ENCODE data around the gene THNSL1.
"Not testable (repeated sequence)": the region's sequence is repeated elsewhere in the genome, so short reads cannot be mapped to it uniquely, and the experiment has no call there.

Gene THNSL1, protein sequence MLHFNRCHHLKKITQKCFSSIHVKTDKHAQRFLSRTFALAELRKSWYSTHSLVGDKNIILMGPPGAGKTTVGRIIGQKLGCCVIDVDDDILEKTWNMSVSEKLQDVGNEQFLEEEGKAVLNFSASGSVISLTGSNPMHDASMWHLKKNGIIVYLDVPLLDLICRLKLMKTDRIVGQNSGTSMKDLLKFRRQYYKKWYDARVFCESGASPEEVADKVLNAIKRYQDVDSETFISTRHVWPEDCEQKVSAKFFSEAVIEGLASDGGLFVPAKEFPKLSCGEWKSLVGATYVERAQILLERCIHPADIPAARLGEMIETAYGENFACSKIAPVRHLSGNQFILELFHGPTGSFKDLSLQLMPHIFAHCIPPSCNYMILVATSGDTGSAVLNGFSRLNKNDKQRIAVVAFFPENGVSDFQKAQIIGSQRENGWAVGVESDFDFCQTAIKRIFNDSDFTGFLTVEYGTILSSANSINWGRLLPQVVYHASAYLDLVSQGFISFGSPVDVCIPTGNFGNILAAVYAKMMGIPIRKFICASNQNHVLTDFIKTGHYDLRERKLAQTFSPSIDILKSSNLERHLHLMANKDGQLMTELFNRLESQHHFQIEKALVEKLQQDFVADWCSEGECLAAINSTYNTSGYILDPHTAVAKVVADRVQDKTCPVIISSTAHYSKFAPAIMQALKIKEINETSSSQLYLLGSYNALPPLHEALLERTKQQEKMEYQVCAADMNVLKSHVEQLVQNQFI

DNA sequence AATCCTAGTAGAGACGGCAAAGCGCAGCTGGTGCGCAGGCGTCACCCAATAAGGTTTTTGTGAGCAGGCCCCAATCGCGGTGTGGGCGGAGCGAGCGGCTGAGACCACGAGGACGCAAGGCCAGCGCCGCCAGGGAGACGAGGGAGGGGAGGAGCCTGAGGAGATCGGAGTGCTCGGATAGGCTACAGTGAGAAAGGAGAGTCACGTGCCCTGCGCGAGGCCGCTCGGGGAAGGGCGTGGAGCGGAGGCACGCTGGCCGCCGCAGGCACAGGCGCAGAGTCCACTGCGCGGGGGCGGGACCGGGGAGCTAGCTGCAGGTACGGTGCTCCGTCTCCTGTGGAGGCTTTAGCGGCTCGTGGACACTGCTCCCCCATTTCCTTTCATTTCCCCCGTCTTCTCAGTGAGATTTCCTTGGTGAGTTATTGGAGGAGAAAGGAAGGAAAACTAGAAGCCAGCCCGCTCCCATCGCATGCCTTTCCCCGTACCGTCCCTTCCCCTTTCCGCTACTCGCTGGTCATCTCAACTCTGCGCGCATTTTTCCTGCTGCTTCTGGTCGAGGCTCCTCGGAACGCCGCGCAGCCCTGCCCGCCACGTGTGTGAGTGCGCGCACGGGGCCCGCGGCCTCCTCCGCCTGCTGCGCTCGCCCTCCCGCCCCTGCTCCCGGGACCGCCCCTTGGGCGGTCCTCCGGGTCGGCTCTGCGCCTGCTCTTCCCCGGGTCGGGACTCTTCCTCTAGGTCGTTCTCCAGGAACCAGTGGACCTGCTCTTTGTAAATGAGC, at the start of gene THNSL1:
Gene THNSL1, plus strand, starts transcription at position 237 of the 778 bp plus-strand sequence. CDS start 6,612 bp downstream, outside the sequence.
- peak; percentile 98 for DNase-seq (ENCODE audit: low read depth, low spot score)

DNA sequence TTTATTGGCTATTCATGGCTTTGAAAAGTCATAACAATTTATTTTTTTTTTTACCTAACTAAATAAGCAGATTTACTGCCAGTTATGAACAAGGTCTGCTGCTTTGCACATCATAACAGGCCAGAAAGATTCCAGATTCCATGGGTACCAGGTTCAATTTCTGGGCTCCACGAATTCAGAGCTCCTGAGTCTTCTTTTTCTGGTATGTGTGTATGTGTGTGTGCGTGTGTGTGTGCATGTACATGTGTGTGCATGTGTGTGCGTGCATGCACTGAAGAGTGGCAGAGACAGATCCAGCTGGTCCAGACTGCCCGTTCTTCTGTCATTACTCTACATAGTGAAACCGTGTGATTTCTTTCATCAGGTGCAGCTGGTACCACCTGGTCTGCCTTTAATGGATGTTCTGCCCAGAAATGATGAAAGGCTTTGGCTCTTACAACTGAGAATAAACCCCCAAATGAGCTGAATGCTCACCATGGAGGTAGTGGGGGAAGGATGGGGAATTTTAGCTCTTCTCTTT, 49.4 kb upstream of the THNSL1 start:
- DNase-seq (ENCODE audit: low read depth, low spot score) = no peak

DNA sequence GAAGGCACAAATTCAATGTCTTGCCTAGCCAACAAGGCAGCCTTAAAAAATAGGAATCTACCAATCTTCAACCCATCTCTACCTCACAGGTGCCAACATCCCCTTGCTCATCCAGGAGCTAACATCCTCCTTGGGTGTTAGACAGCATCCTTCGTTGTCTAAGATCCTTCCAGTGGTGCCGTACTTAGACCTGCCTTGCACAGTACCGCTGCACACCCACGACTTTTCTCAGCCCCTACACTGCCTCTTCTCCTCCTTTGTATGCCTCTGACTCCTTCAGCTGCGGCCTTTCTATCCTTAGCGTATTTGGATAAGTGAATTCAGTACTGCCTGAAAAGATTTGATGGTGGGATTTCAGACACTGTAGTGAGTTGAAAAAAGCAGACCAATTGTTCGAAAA, 48.1 kb upstream of the THNSL1 start:
- no peak for DNase-seq (ENCODE audit: low read depth, low spot score)

DNA sequence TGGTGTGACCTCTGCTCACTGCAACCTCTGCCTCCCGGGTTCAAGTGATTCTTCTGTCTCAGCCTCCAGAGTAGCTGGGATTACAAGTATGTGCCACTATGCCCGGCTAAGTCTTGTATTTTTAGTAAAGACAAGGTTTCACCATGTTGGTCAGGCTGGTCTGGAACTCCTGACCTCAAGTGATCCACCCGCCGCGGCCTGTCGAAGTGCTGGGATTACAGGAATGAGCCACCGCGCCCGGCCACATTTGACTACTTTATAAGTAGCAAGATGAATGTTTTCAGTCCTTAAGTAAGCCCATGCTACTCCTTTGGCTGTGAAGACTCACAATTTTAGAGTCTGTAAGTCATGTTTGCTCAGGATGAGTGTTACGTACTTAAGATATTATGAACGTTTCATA, 47.5 kb upstream of the THNSL1 start:
- not testable (repeated sequence) for DNase-seq (ENCODE audit: low read depth, low spot score)

DNA sequence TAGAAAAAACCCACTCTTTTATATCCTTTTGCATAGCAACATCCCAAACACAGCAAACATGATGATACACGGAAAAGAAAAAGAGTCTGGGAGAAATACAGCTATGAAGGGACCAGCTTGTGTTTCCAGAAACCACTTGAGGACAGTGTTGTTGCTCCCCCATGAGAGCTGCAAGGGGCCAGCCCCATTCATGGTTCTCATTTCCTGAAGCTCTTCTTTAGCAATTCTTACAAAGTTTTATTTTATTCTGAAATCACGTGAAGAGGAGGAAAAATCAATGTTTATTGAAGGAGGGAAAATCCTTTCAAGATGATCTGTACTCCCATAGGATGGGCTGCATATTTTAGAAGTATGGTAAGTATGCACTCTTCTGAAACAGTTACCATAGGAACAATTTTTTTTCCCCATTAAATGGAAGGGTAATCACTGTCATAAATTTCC, 46.6 kb upstream of the THNSL1 start:
- DNase-seq (ENCODE audit: low read depth, low spot score) = no peak

DNA sequence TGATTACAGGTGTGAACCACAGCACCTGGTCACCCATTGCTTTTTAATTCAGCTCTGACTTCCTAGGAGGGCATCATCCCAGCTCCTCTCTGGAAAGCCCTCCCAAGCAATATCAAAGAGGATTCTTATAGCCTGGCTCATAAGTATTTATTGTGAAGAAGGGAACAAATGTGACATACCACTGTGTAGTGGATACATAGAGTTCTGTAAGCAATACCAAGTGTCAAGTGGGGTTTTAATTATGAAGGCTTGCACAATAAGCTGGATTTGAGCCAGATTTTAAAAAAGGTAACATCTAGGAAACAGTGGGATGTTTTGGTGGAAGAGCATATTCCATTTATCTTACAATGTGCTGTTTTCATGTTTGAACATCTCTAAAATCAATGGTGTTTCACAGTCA, 45.0 kb upstream of the THNSL1 start:
- DNase-seq (ENCODE audit: low read depth, low spot score) = no peak

DNA sequence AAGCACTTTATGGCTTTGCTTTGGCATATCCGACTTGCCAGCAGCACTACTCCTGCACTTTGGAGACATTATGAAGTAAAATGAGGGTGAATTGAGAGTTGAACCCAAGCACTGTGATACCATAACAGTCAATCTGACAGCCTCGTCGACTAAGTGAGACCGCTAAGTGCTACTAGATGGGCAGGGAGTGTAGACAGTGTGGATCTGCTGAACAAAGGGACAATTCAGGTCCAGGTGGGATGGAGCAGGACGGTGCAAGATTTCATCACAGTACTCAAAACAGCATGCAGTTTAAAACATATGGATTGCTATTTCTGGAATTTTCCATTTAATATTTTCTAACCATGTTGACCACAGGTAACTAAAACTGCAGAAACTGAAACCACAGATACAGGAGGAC, 43.2 kb upstream of the THNSL1 start:
- no peak for DNase-seq (ENCODE audit: low read depth, low spot score)

DNA sequence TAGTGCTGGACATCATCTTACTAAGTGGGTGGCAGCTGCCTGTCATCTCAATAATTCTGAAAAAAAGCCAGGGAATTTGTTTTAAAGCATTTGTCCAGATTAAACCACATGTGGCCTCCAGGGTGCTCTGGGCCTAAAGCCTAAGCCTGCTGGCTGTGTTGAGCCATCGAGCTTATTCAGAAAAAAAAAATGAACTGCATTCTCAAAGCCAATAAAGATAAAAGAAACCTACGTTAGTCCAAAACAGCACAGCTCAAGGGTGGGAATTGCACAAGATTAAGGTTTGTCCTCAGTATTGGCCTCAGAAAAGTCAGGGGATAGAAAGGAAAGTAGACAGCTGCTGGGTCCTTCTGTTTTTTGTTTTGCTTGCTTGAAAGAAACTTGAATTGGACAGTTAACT, 41.4 kb upstream of the THNSL1 start:
- no peak for DNase-seq (ENCODE audit: low read depth, low spot score)

DNA sequence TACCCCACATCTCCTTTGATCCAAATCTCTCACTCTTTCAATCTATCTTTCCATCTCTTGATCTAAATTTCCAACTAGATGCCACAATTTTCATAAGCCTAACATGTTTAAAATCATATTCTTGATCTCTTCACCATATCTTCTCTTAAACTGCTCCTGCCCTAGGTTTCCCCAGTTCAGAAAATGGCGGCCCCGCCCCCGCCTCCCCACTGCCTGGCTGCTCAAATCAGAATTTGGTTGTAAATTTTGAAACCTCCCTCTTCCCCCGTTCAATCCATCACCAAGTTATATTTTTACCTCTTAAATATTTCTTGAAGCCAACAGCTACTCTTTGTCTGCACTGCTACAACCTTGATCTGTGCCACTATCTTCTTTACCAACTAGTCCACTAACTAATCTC, 36.7 kb upstream of the THNSL1 start:
- no peak for DNase-seq (ENCODE audit: low read depth, low spot score)

DNA sequence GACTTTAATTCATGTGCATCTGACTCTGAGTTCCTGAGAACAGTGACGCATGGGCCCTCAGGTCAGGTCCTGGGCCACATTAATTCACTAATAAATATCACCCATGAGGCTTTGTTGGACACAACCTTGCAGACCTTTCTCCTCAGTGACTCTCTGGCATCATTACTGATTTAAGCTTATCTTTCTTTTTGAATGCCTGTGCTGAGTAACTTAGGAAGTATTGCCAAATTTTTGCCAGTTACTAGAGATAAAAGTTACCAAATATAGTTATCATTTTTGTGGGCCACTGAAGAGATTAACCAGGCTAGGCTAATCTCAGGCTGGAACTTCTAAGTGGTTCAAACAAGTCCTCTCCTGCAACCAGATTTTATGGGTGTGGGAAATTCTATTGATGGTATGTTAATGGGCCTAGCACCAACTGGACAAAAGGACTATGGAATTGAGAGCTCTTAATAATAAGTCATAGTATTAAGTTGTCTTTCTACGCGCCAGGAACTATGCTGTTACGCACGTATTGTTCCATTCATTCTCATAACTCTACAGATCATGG, 35.2 kb upstream of the THNSL1 start:
- DNase-seq (ENCODE audit: low read depth, low spot score) = no peak

DNA sequence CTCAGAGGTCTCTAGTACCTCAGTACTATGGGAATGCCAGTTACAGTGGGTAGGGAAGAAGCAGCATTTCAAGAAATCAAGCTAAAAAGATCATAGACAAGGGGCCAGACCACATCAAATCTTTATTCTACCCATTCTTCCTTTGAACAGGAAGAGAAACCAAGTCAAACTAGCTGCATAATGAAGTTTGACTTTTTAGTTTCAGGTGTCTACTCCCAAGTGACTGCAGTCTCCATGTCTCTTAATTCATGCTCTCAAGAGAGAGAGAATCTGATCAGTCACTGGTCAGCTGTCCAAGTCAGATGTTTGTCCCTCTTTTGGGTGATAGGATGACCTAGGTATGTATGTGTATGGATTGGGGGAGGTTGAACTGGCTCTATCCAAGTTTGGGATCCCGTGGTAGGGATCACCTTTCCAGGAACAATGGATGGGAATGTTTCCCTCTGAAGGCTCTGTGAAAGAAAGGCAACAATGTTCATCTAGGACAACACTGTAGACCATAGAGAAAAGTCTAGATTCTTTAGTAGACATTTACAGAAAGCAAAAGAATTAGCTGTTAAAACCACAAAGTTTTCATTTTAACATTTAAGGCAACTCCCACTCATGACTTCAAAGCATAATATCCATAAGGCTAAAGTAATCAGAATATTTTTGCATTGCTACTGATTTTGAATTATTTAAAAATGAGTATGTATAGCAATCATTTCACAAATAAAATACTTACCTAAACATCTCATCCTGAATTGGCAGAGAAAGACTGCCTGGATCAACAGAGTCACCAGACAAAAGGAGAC, 33.9 kb upstream of the THNSL1 start:
- DNase-seq (ENCODE audit: low read depth, low spot score) = no peak

DNA sequence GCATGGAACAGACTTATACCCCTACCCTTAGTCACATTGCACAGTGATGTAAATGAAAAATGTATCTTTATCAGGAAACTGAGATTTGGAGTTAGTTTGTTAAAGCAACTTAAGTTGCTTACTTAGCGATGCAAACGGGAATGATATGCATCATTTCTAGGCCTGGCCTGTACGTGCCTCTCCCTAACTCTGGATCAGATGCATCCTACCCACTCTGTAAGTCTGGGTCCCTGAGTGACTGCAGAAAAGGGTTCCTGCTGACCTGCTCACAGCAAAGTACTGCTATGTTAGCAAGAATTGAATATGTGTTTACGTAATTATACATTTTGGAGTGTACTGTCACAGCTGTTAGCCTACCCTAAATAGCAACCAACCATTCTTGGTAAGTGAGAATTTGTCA, 33.3 kb upstream of the THNSL1 start:
- DNase-seq (ENCODE audit: low read depth, low spot score) = no peak

DNA sequence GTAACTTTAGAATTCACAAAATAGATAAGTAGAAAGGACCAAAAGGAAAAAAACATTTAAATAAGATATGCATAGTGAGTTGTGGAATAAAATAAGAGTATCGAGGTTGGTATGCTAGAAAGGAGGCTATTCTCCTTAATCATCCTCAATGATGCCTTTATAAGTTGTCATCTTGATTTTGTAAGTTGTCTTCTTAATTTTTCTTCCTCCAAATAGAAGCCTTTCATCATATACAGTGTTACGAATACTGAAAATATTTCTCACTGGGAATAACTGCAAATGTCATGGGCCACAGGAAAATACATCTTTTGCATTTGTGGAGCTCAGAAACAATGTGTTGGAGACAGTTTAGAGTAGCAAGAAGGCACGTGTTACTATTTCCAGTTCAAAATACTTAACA, 32.5 kb upstream of the THNSL1 start:
- DNase-seq (ENCODE audit: low read depth, low spot score) = no peak

DNA sequence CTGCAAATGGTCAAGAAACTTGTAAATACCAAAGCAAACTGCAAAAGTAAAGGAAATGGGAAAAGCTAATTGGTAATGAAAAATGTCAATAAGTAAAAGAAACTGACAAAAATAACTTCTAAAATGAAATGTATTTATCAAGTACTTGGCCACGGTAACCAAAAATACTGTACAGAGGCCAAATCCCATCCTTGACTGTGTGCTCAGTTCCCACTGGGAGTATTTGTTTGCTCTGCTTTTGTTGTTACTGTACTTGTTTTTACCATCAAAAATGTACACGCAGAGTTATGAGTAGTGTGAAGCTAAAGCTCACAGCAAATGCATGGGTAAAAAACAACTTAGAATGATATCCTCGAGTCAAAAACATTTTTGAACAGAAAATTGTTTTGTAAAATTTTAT, 31.5 kb upstream of the THNSL1 start:
- no peak for DNase-seq (ENCODE audit: low read depth, low spot score)

DNA sequence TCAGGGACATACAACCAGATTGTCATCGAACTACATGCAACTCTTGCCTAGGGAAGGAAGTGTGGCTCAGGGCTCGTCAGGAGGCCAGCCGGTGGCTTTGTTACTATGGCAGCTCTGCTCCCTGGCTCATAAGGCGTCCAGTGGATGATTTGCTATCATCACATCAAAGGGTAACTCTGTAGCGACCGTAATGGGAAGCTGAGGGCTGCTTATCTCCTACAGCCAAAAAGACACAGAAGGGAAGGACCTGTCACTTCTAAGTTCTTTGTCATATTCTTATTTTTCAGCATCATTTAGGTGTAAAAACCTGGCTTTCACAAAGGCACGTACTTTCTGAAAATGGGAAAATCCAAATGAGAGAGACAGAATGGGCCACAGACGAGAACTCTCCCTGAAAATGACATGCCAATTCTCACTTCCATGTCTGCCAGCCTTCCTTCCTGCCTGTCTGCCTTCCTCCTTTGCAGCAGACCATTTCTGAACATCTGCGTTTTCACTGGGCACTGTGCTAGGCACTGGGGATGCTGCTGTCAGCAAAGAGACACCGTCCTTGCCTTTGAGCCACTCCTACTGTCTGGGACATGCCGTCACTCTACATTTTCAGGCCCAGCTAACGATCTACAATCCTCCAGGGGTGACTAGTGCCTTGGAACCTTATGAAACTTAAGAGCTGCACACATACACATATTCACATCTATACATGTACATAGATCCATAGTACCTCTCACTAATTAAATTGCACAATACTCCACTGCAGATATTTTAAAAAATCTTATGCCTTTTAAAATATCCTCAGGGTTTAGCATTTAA, 27.4 kb upstream of the THNSL1 start:
- DNase-seq (ENCODE audit: low read depth, low spot score) = no peak

DNA sequence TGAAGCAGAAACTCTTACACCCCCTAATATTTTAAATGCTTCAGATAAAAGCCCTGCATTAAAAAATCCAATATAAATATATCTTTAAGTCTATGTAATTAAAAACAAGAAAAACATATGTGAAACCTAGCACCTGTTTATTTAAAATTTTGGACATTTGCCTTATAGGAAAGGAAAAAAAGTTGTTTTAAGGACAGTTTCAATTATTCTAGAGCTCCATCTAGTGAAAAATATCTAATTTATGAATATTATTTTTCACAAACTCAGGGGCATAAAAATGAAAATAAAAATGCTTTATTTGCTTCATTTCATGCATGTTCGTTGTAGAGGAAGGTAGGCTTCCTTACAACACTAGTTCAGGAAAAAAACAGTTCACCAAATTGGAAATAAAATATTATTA, 26.5 kb upstream of the THNSL1 start:
- DNase-seq (ENCODE audit: low read depth, low spot score) = no peak

DNA sequence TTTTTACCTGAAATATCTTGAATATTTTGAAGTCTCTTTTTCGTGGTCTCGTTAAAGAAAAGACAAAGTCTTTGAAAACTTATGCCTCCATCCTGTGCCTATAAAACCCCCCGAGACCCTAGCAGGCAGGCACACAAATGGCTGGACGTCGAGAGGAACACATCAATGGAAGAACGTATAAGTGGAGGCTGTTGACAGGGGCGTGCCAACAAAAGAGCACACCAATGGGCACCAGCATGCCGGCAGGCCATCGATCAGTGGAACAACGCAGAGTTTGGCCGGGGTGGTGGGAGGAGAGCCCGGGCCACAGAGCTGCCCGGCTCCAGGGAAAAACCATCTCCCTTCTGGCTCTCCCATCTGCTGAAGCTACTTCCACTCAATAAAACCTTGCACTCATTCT, 25.1 kb upstream of the THNSL1 start:
- no peak for DNase-seq (ENCODE audit: low read depth, low spot score)

DNA sequence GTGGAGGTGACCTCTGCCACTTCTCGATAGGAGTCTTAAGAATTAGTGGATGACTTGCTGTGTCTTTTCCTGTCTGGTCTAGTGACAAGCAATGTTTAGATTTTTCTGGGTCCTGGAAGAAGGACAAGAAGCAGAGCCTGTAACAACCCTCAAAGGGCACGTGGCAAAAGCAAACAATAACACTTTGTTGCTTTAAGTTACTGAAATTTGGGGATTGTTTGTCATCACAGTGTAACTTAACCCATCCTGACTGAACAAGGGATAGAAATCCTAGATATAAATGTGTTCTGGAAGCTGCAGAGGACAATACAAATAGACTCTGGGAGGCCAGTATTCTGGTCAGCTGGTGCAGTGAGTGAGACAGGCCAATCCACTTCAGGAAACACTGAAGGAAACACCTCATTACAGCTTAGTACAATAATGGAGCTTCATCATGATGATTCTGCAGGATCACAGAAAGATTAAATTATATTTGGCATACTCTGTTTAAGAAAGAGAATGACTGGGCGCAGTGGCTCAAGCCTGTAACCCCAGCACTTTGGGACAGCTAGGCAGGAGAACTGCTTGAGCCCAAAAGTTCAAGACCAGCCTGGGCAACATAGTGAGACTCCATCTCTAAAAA, 23.8 kb upstream of the THNSL1 start:
- DNase-seq (ENCODE audit: low read depth, low spot score) = no peak

DNA sequence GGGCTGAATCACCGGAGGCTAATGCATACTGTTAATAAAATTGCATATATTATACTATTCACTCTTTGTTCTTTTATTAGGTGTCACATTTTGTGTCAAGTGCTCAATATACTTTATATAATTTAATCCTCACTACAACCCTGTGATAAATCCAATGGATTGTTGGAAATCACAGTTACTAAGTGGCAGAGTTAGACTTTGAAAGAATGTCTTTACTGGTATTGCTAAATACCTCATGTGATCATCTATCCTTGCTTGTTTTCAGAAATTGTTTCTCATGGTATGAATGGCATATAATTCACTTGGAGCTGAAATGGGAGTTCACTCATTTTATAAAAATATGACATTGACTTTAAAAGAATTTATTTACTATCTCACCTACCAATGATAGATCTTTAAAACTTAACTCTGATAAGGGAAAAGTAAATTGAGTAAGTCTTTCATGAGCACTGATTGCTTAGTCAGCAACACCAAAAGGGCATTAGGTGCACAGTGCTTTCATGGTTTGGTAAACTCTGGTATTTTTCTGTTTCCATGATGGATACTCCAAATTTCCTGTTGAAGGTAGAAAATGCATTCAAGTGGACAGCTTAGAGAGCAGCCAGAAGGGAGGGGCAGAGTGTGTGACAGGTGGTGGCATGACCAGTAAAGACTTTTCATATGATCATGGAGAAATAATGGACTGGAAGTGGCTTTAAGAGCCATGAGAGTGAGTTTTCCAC, 23.0 kb upstream of the THNSL1 start:
- DNase-seq (ENCODE audit: low read depth, low spot score) = no peak

Data from smooth muscle cell of the brain vasculature (primary cell).